ENCODE results near the gene SRRM4. TPM values are rescaled to one million over a fixed set of nuclear protein-coding genes. Genes with fewer than 3 reads are reported as not detected.

The SRRM4 gene
- total RNA-seq, 3 donors from 2014 or later = 0.32 TPM; not detected in 2

DNA sequence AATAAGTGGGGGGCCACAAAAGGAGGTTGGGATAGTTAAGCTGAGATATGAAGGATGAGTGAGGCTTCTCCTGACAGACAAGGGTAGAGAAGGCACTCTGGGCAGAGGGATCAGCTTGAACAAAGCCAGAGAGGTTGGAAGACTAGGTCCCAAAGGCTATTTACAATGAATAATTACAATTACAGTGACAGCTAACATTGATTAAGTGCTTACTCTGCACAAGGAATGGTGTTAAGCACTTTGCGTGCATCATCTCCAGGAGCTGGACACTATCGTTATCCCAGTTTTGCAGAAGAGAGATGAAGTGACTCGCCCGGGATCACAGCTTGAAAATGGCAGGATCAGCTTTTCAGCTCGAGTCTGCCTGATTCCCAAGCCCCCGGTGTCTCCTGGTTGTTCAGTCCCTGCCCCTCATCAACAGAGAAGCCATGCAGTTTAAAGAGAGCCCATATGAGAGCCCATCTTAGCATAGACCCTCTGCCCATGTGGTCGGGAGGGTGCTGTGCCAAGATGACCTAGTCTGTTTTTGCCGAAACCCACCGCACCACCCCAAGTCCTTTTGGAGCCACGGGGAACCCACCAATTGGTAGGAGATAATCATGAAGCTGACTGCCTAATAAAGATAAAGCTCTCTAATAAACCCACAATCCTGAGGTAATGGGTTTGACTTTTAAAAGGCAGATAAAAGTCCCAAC is 107.5 kb downstream of the SRRM4 start:
- Histone ChIP-seq H3K4me1 (ENCODE audit: low read depth) (no peaks in the 10 kb centered on the region), H3K9me3 (no peaks in the 10 kb centered on the region), H3K4me3 (no peak overlapping the region), H3K36me3 (ENCODE audit: low read depth) (no peaks in the 10 kb centered on the region)
- no peak for DNase-seq
- TF ChIP-seq, protein P1, sequence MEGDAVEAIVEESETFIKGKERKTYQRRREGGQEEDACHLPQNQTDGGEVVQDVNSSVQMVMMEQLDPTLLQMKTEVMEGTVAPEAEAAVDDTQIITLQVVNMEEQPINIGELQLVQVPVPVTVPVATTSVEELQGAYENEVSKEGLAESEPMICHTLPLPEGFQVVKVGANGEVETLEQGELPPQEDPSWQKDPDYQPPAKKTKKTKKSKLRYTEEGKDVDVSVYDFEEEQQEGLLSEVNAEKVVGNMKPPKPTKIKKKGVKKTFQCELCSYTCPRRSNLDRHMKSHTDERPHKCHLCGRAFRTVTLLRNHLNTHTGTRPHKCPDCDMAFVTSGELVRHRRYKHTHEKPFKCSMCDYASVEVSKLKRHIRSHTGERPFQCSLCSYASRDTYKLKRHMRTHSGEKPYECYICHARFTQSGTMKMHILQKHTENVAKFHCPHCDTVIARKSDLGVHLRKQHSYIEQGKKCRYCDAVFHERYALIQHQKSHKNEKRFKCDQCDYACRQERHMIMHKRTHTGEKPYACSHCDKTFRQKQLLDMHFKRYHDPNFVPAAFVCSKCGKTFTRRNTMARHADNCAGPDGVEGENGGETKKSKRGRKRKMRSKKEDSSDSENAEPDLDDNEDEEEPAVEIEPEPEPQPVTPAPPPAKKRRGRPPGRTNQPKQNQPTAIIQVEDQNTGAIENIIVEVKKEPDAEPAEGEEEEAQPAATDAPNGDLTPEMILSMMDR (IDR thresholded peaks at IDR 0.05) = no peak
- intact Hi-C loops (cut with DNase I, micrococcal nuclease) = no loop called here
- no peak for ATAC-seq

DNA sequence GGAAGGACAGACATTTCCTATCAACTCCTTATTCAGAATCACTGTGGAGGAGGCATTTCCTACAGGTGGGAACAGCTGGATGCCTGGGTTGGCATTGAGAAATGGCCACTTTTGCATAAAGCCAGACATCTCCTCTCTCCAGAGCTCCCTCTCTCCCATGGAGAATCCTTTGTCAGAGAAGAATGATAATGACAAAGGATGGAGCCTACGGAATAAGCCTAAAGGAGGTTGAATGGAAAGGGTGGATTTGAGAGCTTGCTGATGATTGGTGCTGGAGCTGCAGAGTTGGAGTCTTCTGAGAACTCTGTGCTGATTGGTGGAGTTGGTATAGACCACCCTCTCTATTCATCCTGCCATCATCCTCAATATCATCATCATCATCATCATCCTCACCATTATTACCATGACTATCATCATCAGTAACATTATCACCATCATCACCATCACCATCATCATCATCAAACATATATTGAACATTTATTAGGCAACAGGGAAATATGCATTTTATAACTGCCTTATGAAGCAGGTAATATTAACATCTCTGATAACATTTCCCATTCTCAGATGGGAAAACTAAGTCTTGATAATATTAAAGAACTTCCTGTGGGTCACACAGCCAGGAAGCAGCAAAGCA is 108.2 kb downstream of the SRRM4 start:
- intact Hi-C loops (cut with DNase I, micrococcal nuclease) = no loop called here
- no peak for ATAC-seq
- Histone ChIP-seq H3K4me3 (no peak overlapping the region), H3K9me3 (no peaks in the 10 kb centered on the region), H3K36me3 (ENCODE audit: low read depth) (no peaks in the 10 kb centered on the region), H3K4me1 (ENCODE audit: low read depth) (no peaks in the 10 kb centered on the region)
- TF ChIP-seq, protein P1 (IDR thresholded peaks at IDR 0.05) = no peak
- no peak for DNase-seq

DNA sequence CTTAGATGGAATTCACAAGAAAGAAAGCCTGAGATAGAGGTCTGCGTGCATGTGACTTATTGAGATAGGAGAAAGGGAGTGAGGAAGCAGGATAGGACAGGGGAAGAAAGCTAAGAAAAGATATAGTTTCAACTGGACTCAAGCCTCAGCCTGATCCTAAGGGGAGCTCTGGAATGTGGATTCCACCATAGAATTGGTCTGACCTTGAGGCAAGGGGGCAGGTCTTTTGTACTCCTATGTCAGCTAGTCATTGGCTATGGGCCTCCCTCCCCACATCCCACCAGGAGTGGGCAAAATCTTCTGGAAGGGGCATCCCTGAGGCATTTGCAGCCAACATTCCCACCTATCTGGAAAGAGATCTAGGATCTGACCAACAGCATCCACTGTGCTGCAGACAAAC is 108.9 kb downstream of the SRRM4 start:
- intact Hi-C loops (cut with DNase I, micrococcal nuclease) = no loop called here
- DNase-seq (no peak), ATAC-seq (no peak)
- H3K9me3 ChIP-seq = no peaks in the 10 kb centered on the region
- no peaks in the 10 kb centered on the region for H3K36me3 ChIP-seq (ENCODE audit: low read depth)
- H3K4me1 ChIP-seq (ENCODE audit: low read depth) = no peaks in the 10 kb centered on the region
- TF ChIP-seq, protein P1 (IDR thresholded peaks at IDR 0.05) = no peak
- no peak overlapping the region for H3K4me3 ChIP-seq

DNA sequence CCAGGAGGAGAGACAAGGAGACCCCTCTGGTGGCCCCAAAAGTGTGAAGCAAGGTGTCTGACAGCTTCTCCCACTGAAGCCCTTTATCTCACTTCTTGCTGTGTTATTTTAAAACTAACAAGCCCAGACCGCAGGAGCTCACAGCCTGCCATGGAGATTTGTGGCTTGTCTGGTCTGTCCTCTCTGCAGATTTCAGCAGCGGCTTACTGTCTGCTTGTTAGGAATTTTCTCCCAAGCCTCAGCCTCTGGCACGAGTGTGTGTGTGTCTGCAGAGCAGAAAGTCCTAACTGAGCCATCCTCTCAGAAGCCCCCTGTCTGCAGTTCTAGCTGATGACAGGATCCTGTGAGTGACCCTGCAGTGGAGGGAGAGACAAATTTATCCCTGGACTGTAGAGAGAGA is 109.5 kb downstream of the SRRM4 start:
- ATAC-seq = no peak

DNA sequence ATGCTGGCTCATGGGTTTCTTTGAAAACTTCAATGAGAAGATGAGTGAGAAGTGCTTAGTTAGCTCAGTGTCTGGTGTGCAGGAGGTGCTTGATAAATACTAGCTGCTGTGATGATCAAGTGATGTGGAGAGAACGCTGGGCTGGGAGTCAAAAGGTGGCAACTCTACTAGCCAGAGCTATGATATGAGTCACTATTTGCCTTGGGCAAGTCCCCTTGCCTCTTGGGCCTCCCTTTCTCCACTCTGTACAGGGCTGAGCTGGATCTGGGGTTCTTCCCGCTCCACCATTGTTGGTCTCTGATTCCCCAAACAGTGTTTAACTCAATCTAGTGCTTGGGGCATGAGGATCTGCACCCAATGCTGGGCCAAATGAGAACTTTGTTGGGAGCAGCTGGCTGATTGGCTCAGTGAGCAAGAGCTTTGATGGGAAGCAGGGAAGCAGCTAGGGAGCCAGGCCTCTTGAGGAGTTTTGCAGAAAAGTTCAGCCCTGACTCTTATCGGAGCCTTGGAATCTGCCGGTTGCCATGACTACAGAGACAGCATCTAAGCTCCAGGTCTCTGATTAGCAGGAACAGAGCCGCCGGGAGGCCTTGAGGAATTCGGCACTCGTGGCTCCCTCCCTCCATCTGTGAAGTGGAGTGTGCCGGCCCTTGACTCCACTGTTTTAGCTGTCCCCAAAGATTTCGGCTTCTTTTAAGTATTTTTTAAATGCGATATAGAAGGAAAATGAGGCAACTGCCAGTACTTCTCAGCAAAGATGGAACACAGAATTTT is 115.3 kb downstream of the SRRM4 start:
- TF ChIP-seq, protein P1 (IDR thresholded peaks at IDR 0.05) = no peak
- intact Hi-C loops (cut with DNase I, micrococcal nuclease) = no loop called here
- Histone ChIP-seq H3K9me3 (no peaks in the 10 kb centered on the region), H3K36me3 (ENCODE audit: low read depth) (no peaks in the 10 kb centered on the region), H3K4me1 (ENCODE audit: low read depth) (no peaks in the 10 kb centered on the region), H3K4me3 (no peak overlapping the region)
- ATAC-seq (no peak), DNase-seq (no peak)

More for the DNA sequence above, 109.5 kb downstream of the SRRM4 start:
- no peaks in the 10 kb centered on the region for H3K4me1 ChIP-seq (ENCODE audit: low read depth)
- H3K4me3 ChIP-seq = no peak overlapping the region
- no peaks in the 10 kb centered on the region for H3K9me3 ChIP-seq
- H3K36me3 ChIP-seq (ENCODE audit: low read depth) = no peaks in the 10 kb centered on the region
- TF ChIP-seq, protein P1 (IDR thresholded peaks at IDR 0.05) = no peak
- DNase-seq = no peak
- intact Hi-C loops (cut with DNase I, micrococcal nuclease) = no loop called here
